ENCODE results near the gene NPS. TPM values are rescaled to one million over a fixed set of nuclear protein-coding genes. Genes with fewer than 3 reads are reported as not detected.

Gene NPS
- total RNA-seq, 3 donors from 2014 or later: not detected

GRCh38 chr10:127532193-127532592 lies 16.9 kb upstream of the NPS start:
- TF ChIP-seq CTCF (IDR thresholded peaks at IDR 0.05): no peak
- H3K4me1 ChIP-seq (ENCODE audit: low read depth): no peaks in the 10 kb centered on the region
- DNase-seq: no peak
- intact Hi-C loops (cut with DNase I, micrococcal nuclease): no loop called here
- H3K36me3 ChIP-seq (ENCODE audit: low read depth): no peaks in the 10 kb centered on the region
- no peak overlapping the region for H3K4me3 ChIP-seq
- no peak for ATAC-seq
- no peaks in the 10 kb centered on the region for H3K9me3 ChIP-seq

- DNase-seq (no peak), ATAC-seq (no peak)
- no peak overlapping the region for H3K4me3 ChIP-seq
- H3K4me1 ChIP-seq (ENCODE audit: low read depth): no peaks in the 10 kb centered on the region
- H3K36me3 ChIP-seq (ENCODE audit: low read depth): no peaks in the 10 kb centered on the region
- H3K9me3 ChIP-seq: no peaks in the 10 kb centered on the region
- no peak for TF ChIP-seq CTCF (IDR thresholded peaks at IDR 0.05)
- intact Hi-C loops (cut with DNase I, micrococcal nuclease): no loop called here
These were observed 16.4 kb upstream of the NPS start for GRCh38 chr10:127532659-127533058.

GRCh38 chr10:127534074-127534473 lies 15.0 kb upstream of the NPS start:
- Histone ChIP-seq H3K9me3 (no peaks in the 10 kb centered on the region), H3K36me3 (ENCODE audit: low read depth) (no peaks in the 10 kb centered on the region), H3K4me3 (no peak overlapping the region), H3K4me1 (ENCODE audit: low read depth) (no peaks in the 10 kb centered on the region)
- intact Hi-C loops (cut with DNase I, micrococcal nuclease): no loop called here
- ATAC-seq (no peak), DNase-seq (no peak)
- TF ChIP-seq CTCF (IDR thresholded peaks at IDR 0.05): no peak

GRCh38 chr10:127534496-127534895 lies 14.6 kb upstream of the NPS start:
- no peaks in the 10 kb centered on the region for H3K36me3 ChIP-seq (ENCODE audit: low read depth)
- H3K4me3 ChIP-seq: no peak overlapping the region
- DNase-seq (no peak), ATAC-seq (no peak)
- no peaks in the 10 kb centered on the region for H3K4me1 ChIP-seq (ENCODE audit: low read depth)
- intact Hi-C loops (cut with DNase I, micrococcal nuclease): no loop called here
- no peak for TF ChIP-seq CTCF (IDR thresholded peaks at IDR 0.05)
- H3K9me3 ChIP-seq: no peaks in the 10 kb centered on the region

GRCh38 chr10:127535802-127536515 lies 13.2 kb upstream of the NPS start:
- no peaks in the 10 kb centered on the region for H3K4me1 ChIP-seq (ENCODE audit: low read depth)
- intact Hi-C loops (cut with DNase I, micrococcal nuclease): no loop called here
- ATAC-seq: no peak
- H3K9me3 ChIP-seq: no peaks in the 10 kb centered on the region
- no peak for DNase-seq
- H3K36me3 ChIP-seq (ENCODE audit: low read depth): no peaks in the 10 kb centered on the region
- no peak overlapping the region for H3K4me3 ChIP-seq
- no peak for TF ChIP-seq CTCF (IDR thresholded peaks at IDR 0.05)

All from mucosa of descending colon (tissue), 3 donors.